ENCODE data around the gene CCSAP. TPM values are rescaled to one million over a fixed set of nuclear protein-coding genes. Genes with fewer than 3 reads are reported as not detected.

CCSAP gene
- total RNA-seq, 1 experiment from 2014 or later: 8.5 TPM

DNA sequence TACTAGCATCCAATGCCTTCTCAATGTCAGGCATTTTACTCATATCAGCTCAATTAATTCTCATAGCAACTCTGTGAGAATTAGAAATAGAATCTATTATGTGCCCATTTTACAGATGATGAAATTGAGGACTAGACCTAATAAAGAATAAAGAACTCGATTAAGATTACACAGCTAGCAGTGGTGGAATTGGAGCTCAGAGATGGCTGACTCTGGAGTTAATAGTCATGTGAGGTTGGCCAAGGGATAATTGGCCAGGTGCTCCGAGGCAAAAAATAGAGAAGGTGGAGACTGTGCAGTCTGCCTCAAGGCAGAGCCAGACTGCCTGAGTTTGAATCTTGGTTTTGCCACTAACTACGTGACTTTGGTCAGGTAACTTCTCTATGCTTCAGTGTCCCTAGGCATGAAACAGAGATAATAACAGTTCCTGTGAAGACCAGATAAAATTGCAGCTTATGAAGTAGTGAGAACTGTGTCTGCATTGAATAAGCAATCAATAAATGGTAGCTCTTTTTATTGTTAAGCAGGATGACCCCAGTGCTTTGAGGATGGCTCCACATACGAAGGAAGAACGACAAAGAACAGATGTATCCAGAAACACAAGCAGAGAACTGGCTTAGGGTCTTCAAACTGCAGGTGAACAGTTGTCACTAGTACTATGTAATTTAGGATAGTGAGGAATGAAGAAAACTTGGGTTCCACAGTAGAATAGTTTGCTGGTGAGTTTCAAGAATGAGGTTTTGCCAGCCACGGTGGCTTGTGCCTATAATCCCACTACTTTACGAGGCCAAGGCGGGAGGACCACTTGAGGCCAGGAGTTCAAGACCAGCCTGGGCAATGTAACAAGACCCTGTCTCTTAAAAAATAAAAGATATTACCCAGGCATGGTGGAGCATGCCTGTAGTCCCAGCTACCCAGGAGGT lies 6.9 kb upstream of the CCSAP start:
- Histone ChIP-seq H3K79me2 (ENCODE audit: insufficient read depth, low read length) (no peaks in the 10 kb centered on the region), H3K27ac (ENCODE audit: insufficient read length, low read depth, low read length) (no peak overlapping the region), H3K56ac (ENCODE audit: insufficient read length, low read depth, low read length) (no peak overlapping the region), H3K4me1 (ENCODE audit: insufficient read depth, low read length) (no peaks in the 10 kb centered on the region), H3K9me3 (ENCODE audit: control insufficient read depth, low read depth, low read length) (no peaks in the 10 kb centered on the region), H3K23ac (ENCODE audit: insufficient read length, low read depth, low read length) (no peak overlapping the region), H2BK15ac (ENCODE audit: low read depth, low read length) (no peak overlapping the region), H4K5ac (ENCODE audit: insufficient read length, low read depth, low read length) (no peak overlapping the region), H2BK20ac (ENCODE audit: low read depth, low read length, poor library complexity, severe bottlenecking) (no peak overlapping the region), H2BK120ac (ENCODE audit: low read depth, low read length, poor library complexity, severe bottlenecking) (no peak overlapping the region), H3K14ac (ENCODE audit: insufficient read depth, low read length) (no peak overlapping the region; the same call in 1 of the 2 replicates), H4K91ac (ENCODE audit: insufficient read length, low read depth, low read length) (no peak overlapping the region), H2BK5ac (ENCODE audit: insufficient read length, low read length) (no peak overlapping the region), H3K4ac (ENCODE audit: low read depth, low read length) (no peak overlapping the region), H4K20me1 (ENCODE audit: control insufficient read depth, insufficient read depth, insufficient read length) (no peaks in the 10 kb centered on the region), H3K4me2 (ENCODE audit: insufficient read depth, insufficient read length, low read length) (no peak overlapping the region), H3K79me1 (ENCODE audit: insufficient read depth, low read depth, low read length, poor library complexity, severe bottlenecking) (no peaks in the 10 kb centered on the region), H3K18ac (ENCODE audit: insufficient read length, low read depth, low read length) (no peak overlapping the region), H4K8ac (replicated peaks; ENCODE audit: insufficient read length, low read depth, low read length) (no peak overlapping the region), H3K27me3 (ENCODE audit: insufficient read depth, low read length) (no peaks in the 10 kb centered on the region; the same call in 1 of the 2 replicates), H2AFZ (ENCODE audit: low read length) (no peak overlapping the region), H3T11ph (ENCODE audit: low read length) (no peak overlapping the region), H2AK5ac (ENCODE audit: insufficient read length, low read length) (no peak overlapping the region), H3K23me2 (ENCODE audit: insufficient read length, low read depth, low read length, poor library complexity, severe bottlenecking) (no peaks in the 10 kb centered on the region), H3K9ac (ENCODE audit: extremely low read depth, insufficient read length, low read length) (no peak overlapping the region), H2BK12ac (ENCODE audit: insufficient read length, low read depth, low read length) (no peak overlapping the region)
- TF ChIP-seq, protein P1, sequence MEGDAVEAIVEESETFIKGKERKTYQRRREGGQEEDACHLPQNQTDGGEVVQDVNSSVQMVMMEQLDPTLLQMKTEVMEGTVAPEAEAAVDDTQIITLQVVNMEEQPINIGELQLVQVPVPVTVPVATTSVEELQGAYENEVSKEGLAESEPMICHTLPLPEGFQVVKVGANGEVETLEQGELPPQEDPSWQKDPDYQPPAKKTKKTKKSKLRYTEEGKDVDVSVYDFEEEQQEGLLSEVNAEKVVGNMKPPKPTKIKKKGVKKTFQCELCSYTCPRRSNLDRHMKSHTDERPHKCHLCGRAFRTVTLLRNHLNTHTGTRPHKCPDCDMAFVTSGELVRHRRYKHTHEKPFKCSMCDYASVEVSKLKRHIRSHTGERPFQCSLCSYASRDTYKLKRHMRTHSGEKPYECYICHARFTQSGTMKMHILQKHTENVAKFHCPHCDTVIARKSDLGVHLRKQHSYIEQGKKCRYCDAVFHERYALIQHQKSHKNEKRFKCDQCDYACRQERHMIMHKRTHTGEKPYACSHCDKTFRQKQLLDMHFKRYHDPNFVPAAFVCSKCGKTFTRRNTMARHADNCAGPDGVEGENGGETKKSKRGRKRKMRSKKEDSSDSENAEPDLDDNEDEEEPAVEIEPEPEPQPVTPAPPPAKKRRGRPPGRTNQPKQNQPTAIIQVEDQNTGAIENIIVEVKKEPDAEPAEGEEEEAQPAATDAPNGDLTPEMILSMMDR (conservative IDR thresholded peaks at IDR 0.05): no peak
- WGBS (ENCODE audit: extremely low coverage, insufficient read length, low lambda C conversion rate): no CpG with 5 or more reads among the region's 8 CpGs
- Mint-ChIP-seq H3K27me3 (ENCODE audit: low read depth) (peaks cover 32% of the 10 kb centered on the region), H3K36me3 (ENCODE audit: insufficient read depth in 1 of 3, low read depth in 3 of 3) (peaks cover 0 to 7% (median 3%) of the 10 kb centered on the region in 3 experiments; a peak in 3 of 7 replicates), H3K4me3 (no peak overlapping the region), H3K9me3 (peaks cover 7 to 13% of the 10 kb centered on the region in 2 experiments), H3K27ac (no peak overlapping the region), H3K4me1 (no peaks in the 10 kb centered on the region)
- no peak for DNase-seq
